H1 (cell line): ENCODE data around the gene SPTB. TPM values are rescaled to one million over a fixed set of nuclear protein-coding genes. Genes with fewer than 3 reads are reported as not detected.

Experiments used
- CTCF ChIA-PET: fragments of 300-600 bp; sonication (Branson Sonifier 250); formaldehyde crosslinking; loops from one replicate; lab custom pipeline; 2021; ENCODE audit not compliant: partially characterized antibody; lab: Charles Lee
- POLR2A ChIA-PET: fragments of 300-600 bp; sonication (Branson Sonifier 250); formaldehyde crosslinking; loops from one replicate; lab custom pipeline; 2021; ENCODE audit warnings: inconsistent platforms; ENCODE audit not compliant: partially characterized antibody; lab: Charles Lee
- DNase-seq, 2 experiments: peaks; one replicate each; pipeline versions ENCODE4 v3.0.0 to v3.0.0-alpha.2; 2010 to 2022; ENCODE audit warnings: low spot score in 2 of 2, low read depth in 1 of 2, mixed read lengths in 1 of 2
- FAIRE-seq: peaks from 2 replicates; lab custom pipeline; 2011; peaks lifted over from hg19 to GRCh38; lab: Jason Lieb, UNC
- H2AFZ ChIP-seq: 2 replicates; pipeline ENCODE4 v1.8.1; 2012; ENCODE audit warnings: low read length, inconsistent platforms
- H2AK5ac ChIP-seq: 2 replicates; pipeline ENCODE4 v1.6.1; 2013; ENCODE audit warnings: low read depth, low read length
- H2BK120ac ChIP-seq: replicated peaks from 2 replicates; pipeline ENCODE3; 2013; ENCODE audit warnings: low read depth, low read length, inconsistent platforms
- H2BK12ac ChIP-seq: 2 replicates; pipeline ENCODE4 v1.6.1; 2013; ENCODE audit warnings: low read depth, low read length
- H2BK15ac ChIP-seq: 2 replicates; pipeline ENCODE4 v1.6.1; 2013; ENCODE audit warnings: low read length
- H2BK20ac ChIP-seq: 2 replicates; pipeline ENCODE4 v1.6.1; 2013; ENCODE audit warnings: low read length
- H2BK5ac ChIP-seq: 2 replicates; pipeline ENCODE4 v1.6.1; 2013; ENCODE audit warnings: low read depth, low read length
- H3K14ac ChIP-seq: 2 replicates; pipeline ENCODE4 v1.6.1; 2013; ENCODE audit warnings: inconsistent platforms; ENCODE audit not compliant: insufficient read length
- H3K18ac ChIP-seq: 2 replicates; pipeline ENCODE4 v1.6.1; 2013; ENCODE audit warnings: low read length; ENCODE audit errors: extremely low read depth
- H3K23ac ChIP-seq: 2 replicates; pipeline ENCODE4 v1.6.1; 2013; ENCODE audit warnings: inconsistent platforms; ENCODE audit not compliant: insufficient read length
- H3K23me2 ChIP-seq: 2 replicates; pipeline ENCODE4 v1.6.1; 2013; ENCODE audit warnings: low read depth, low read length
- H3K27ac ChIP-seq: 2 replicates; pipeline ENCODE4 v1.6.1; 2011; ENCODE audit warnings: low read depth, low read length, inconsistent platforms
- H3K27me3 ChIP-seq, 4 experiments: replicated peaks in 1 of 4; 1 replicate in 1 of 4; 2 replicates in 3 of 4; pipeline versions ENCODE4 v1.6.1 to v1.8.1; 2011 to 2013; ENCODE audit warnings: low read length in 3 of 4, mild to moderate bottlenecking in 3 of 4, inconsistent platforms in 2 of 4, mixed read lengths in 2 of 4, moderate library complexity in 1 of 4; ENCODE audit not compliant: control insufficient read depth in 3 of 4, insufficient read depth in 3 of 4; ENCODE audit errors: extremely low read depth in 1 of 4
- H3K36me3 ChIP-seq, 4 experiments: 2 replicates each; pipeline versions ENCODE4 v1.6.1 to v1.8.1; 2011 to 2013; ENCODE audit warnings: mild to moderate bottlenecking in 4 of 4, low read length in 3 of 4, moderate library complexity in 2 of 4, control low read depth in 1 of 4, inconsistent platforms in 1 of 4; ENCODE audit not compliant: insufficient read depth in 4 of 4, control insufficient read depth in 2 of 4
- H3K4ac ChIP-seq: replicated peaks from 2 replicates; pipeline ENCODE3; 2013; ENCODE audit warnings: low read length, low read depth, mixed read lengths, inconsistent platforms; ENCODE audit not compliant: insufficient read length
- H3K4me1 ChIP-seq, 4 experiments: replicated peaks in 1 of 4; 1 replicate in 1 of 4; 2 replicates in 3 of 4; pipeline versions ENCODE4 v1.6.1 to v1.8.1; 2011 to 2013; ENCODE audit warnings: low read length in 3 of 4, inconsistent platforms in 2 of 4, mixed read lengths in 1 of 4; ENCODE audit not compliant: insufficient read depth in 4 of 4, control insufficient read depth in 3 of 4
- H3K4me2 ChIP-seq, 2 experiments: 2 replicates each; pipeline versions ENCODE4 v1.6.1 to v1.8.1; 2011 to 2013; ENCODE audit warnings: low read depth in 2 of 2, low read length in 2 of 2, control low read depth in 1 of 2, inconsistent platforms in 1 of 2, mild to moderate bottlenecking in 1 of 2; ENCODE audit not compliant: insufficient read depth in 1 of 2
- H3K4me3 ChIP-seq, 4 experiments: fragments of 200-600, 300-600 bp in 1 of 4; sonication (generic), shearing (Covaris generic), sonication (Bioruptor Twin) in 1 of 4; 2 replicates each; pipeline versions ENCODE4 v1.5.1 to v1.8.1; 2011 to 2016; ENCODE audit warnings: low read length in 4 of 4, low read depth in 3 of 4, control low read depth in 2 of 4, inconsistent platforms in 2 of 4, mild to moderate bottlenecking in 2 of 4, mixed read lengths in 1 of 4, moderate library complexity in 1 of 4; ENCODE audit not compliant: insufficient read depth in 2 of 4; ENCODE audit errors: extremely low read depth in 1 of 4
- H3K56ac ChIP-seq: replicated peaks from 2 replicates; pipeline ENCODE3; 2013; ENCODE audit warnings: low read depth, mild to moderate bottlenecking, mixed read lengths, low read length, inconsistent platforms; ENCODE audit not compliant: insufficient read length
- H3K79me1 ChIP-seq: 2 replicates; pipeline ENCODE4 v1.6.1; 2013; ENCODE audit warnings: low read depth, low read length, control low read depth
- H3K79me2 ChIP-seq, 2 experiments: 2 replicates each; pipeline versions ENCODE4 v1.6.1 to v1.8.1; 2012 to 2013; ENCODE audit warnings: low read length in 2 of 2, mild to moderate bottlenecking in 2 of 2, inconsistent platforms in 1 of 2; ENCODE audit not compliant: insufficient read depth in 2 of 2, control insufficient read depth in 1 of 2
- H3K9ac ChIP-seq, 4 experiments: replicated peaks in 1 of 4; 1 replicate in 1 of 4; 2 replicates in 3 of 4; pipeline versions ENCODE4 v1.6.1 to v1.8.1; 2011 to 2013; ENCODE audit warnings: low read depth in 3 of 4, low read length in 3 of 4, control low read depth in 2 of 4, mild to moderate bottlenecking in 2 of 4, moderate library complexity in 2 of 4, inconsistent platforms in 1 of 4; ENCODE audit errors: extremely low read depth in 1 of 4
- H3K9me3 ChIP-seq, 2 experiments: 2 replicates each; pipeline versions ENCODE4 v1.6.1 to v1.8.1; 2012 to 2013; ENCODE audit warnings: mild to moderate bottlenecking in 2 of 2, moderate library complexity in 2 of 2, control low read depth in 1 of 2, inconsistent platforms in 1 of 2, low read depth in 1 of 2, low read length in 1 of 2, mixed read lengths in 1 of 2; ENCODE audit not compliant: insufficient read depth in 2 of 2
- H4K20me1 ChIP-seq, 2 experiments: replicated peaks in 1 of 2; 2 replicates each; pipeline versions ENCODE3 to v1.8.1; 2011 to 2013; ENCODE audit warnings: inconsistent platforms in 2 of 2, low read length in 2 of 2, mild to moderate bottlenecking in 1 of 2; ENCODE audit not compliant: insufficient read depth in 2 of 2, control insufficient read depth in 1 of 2
- H4K5ac ChIP-seq: 2 replicates; pipeline ENCODE4 v1.6.1; 2013; ENCODE audit warnings: low read length, low read depth, mixed read lengths, inconsistent platforms; ENCODE audit not compliant: insufficient read length
- H4K8ac ChIP-seq: 2 replicates; pipeline ENCODE4 v1.8.0; 2013; ENCODE audit warnings: mild to moderate bottlenecking, moderate library complexity, low read length, inconsistent platforms; ENCODE audit not compliant: insufficient read depth; ENCODE audit errors: extremely low read depth
- H4K91ac ChIP-seq: replicated peaks from 2 replicates; pipeline ENCODE3; 2013; ENCODE audit warnings: low read length, mixed read lengths, inconsistent platforms; ENCODE audit not compliant: insufficient read length
- CBX8 ChIP-seq: fragments of 300-800, 300-1000 bp; sonication (generic); IDR thresholded peaks from 2 replicates; pipeline ENCODE4 v1.7.1; 2016; ENCODE audit warnings: low read depth, low read length, borderline replicate concordance
- CHD2 ChIP-seq: IDR thresholded peaks from 2 replicates; pipeline ENCODE4 v1.6.1; 2012; ENCODE audit warnings: low read length, improper control_type of control experiment
- CREB1 ChIP-seq: IDR thresholded peaks from 2 replicates; pipeline ENCODE4 v1.6.1; 2012; ENCODE audit warnings: inconsistent platforms
- POLR2A ChIP-seq, 2 experiments: IDR thresholded peaks; 1 replicate in 1 of 2; 2 replicates in 1 of 2; pipeline ENCODE4 v1.6.1; 2011; ENCODE audit warnings: low read depth in 2 of 2, low read length in 2 of 2, mild to moderate bottlenecking in 2 of 2; ENCODE audit errors: control extremely low read depth in 1 of 2
- WGBS, 2 experiments: shearing (Covaris generic) in 1 of 2; methylation state at CpG; one replicate each; pipeline versions ENCODE4 v1.1.6 to v1.1.7; 2013 to 2015; ENCODE audit warnings: low lambda C conversion rate in 2 of 2, mixed read lengths in 2 of 2, inconsistent platforms in 1 of 2, low coverage in 1 of 2, missing lambda C conversion rate in 1 of 2; ENCODE audit not compliant: insufficient replicate concordance in 2 of 2, insufficient coverage in 1 of 2, insufficient read length in 1 of 2; ENCODE audit errors: extremely low coverage in 1 of 2, missing lambda C conversion rate in 1 of 2; 5-methylcytosine and 5-hydroxymethylcytosine counted together
- polyA plus RNA-seq, 7 experiments: library from polyadenylated mRNA; depleted of rRNA in 3 of 7; stranded (reverse) in 5 of 7; unstranded in 2 of 7; fragments of >200 nt in 5 of 7; fragments of 200-250 nt in 2 of 7; gene quantifications; 1 replicate in 5 of 7; 2 replicates in 1 of 7; 4 replicates in 1 of 7; pipeline versions ENCODE4 v1.2.1 to v1.2.3, GENCODE V29; 2011 to 2013; ENCODE audit warnings: missing spikeins in 2 of 7, mixed read lengths in 2 of 7
- total RNA-seq: library from RNA; stranded (reverse); fragmentation: NEBNext Ultra II Directional; extraction: Animal tissue kit (Norgen Biotek cat#: 25700); gene quantifications from 2 replicates; pipeline ENCODE4 v1.2.1, GENCODE V29; 2021

The SPTB gene
- total and polyA plus RNA-seq, 2 of the 8 experiments (the other 6 are each of a cell fraction or from before 2014, with no cell fraction given) = 0.30 to 2.4 TPM

DNA sequence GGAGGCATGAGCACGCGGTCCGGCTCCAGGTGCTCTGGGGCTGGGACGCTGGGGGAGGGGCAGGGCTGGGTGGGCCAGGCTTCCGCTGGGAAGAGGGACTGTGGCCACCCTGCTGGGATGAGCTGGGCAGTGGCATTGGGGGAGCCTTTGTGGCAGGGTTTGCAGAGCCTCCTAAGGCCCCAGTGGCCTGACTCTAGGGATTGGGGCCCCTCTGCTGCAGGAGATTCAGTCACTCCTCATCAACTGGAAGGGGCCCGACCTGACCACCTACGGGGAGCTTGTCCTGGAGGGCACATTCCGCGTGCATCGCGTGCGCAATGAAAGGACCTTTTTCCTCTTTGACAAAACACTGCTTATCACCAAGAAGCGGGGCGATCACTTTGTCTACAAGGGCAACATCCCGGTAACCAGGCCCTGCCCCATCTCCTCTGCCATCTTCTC lies 148.5 kb downstream of the SPTB start:
- H3K36me3 ChIP-seq = peaks cover 18 to 52% (median 39%) of the 10 kb centered on the region in 4 experiments
- no peak for FAIRE-seq
- no peak overlapping the region for H2BK20ac ChIP-seq

More for the DNA sequence above, 148.5 kb downstream of the SPTB start:
- no peak overlapping the region for H2BK12ac ChIP-seq
- peaks cover 14 to 22% of the 10 kb centered on the region in 2 experiments for H4K20me1 ChIP-seq
- H2BK15ac ChIP-seq = no peak overlapping the region
- H3K9me3 ChIP-seq = no peaks in the 10 kb centered on the region
- no peak overlapping the region for H3K4me2 ChIP-seq
- H3K79me1 ChIP-seq = peaks cover 9% of the 10 kb centered on the region
- H2AFZ ChIP-seq = no peak overlapping the region
- H2AK5ac ChIP-seq = no peak overlapping the region
- no peak overlapping the region for H4K91ac ChIP-seq
- H2BK5ac ChIP-seq = no peak overlapping the region
- H3K23ac ChIP-seq = no peak overlapping the region
- no peak overlapping the region for H3K4me3 ChIP-seq
- H3K27me3 ChIP-seq = no peaks in the 10 kb centered on the region
- ChIA-PET POLR2A (interaction anchor here (1.3 to 1.4 kb wide), 2 partner anchors 11 to 23 kb away, joined by 3 read pairs; no protein-coding TSS in a partner anchor), CTCF (interaction anchor here (0.8 to 1.8 kb wide), 3 partner anchors 11 to 32 kb away, joined by 3 to 5 read pairs (median 4); no protein-coding TSS in a partner anchor)
- no peak for TF ChIP-seq POLR2A (IDR thresholded peaks at IDR 0.05; ENCODE audit: control extremely low read depth in 1 of 2, low read depth in 2 of 2, low read length in 2 of 2)
- no peak for TF ChIP-seq CREB1
- TF ChIP-seq CBX8 = no peak
- TF ChIP-seq CHD2 = no peak
- no peak overlapping the region for H3K4ac ChIP-seq
- no peak overlapping the region for H3K56ac ChIP-seq
- 96% methylated on average over 12 of the region's 15 CpGs; no CpG with 5 or more reads in 1 of the 2 experiments for WGBS, 2 experiments
- no peak for DNase-seq
- no peak overlapping the region for H4K8ac ChIP-seq
- no peak overlapping the region for H3K14ac ChIP-seq
- H4K5ac ChIP-seq = no peak overlapping the region
- H3K79me2 ChIP-seq = peaks cover 0 to 43% of the 10 kb centered on the region in 2 experiments; a peak in 2 of 4 replicates
- H3K18ac ChIP-seq = no peak overlapping the region
- no peak overlapping the region for H3K27ac ChIP-seq
- H3K23me2 ChIP-seq = no peaks in the 10 kb centered on the region
- H3K4me1 ChIP-seq = peaks cover 7 to 14% (median 10%) of the 10 kb centered on the region in 4 experiments
- no peak overlapping the region for H3K9ac ChIP-seq
- H2BK120ac ChIP-seq = no peak overlapping the region
